Measurements from ENCODE around the gene SLC35F6.
A peak's percentile ranks its signal among the peaks of the same experiment; 100 is the strongest.
"Not testable (repeated sequence)": the region's sequence is repeated elsewhere in the genome, so short reads cannot be mapped to it uniquely, and the experiment has no call there.

Gene SLC35F6

GRCh38 chr2:26786207-26787028 lies 22.3 kb downstream of the SLC35F6 start:
- DNase-seq, result peak; percentile 3

- DNase-seq, result no peak
Observed at GRCh38 chr2:26792720-26793119, 28.6 kb downstream of the SLC35F6 start.

GRCh38 chr2:26793518-26793917 lies 29.4 kb downstream of the SLC35F6 start:
- no peak for DNase-seq

- not testable (repeated sequence) for DNase-seq
Observed at GRCh38 chr2:26795135-26795534, 31.1 kb downstream of the SLC35F6 start.

GRCh38 chr2:26801328-26801727 lies 37.2 kb downstream of the SLC35F6 start:
- no peak for DNase-seq

GRCh38 chr2:26801796-26802195 lies 37.7 kb downstream of the SLC35F6 start:
- no peak for DNase-seq

- DNase-seq, result no peak
Observed at GRCh38 chr2:26805241-26805676, 41.2 kb downstream of the SLC35F6 start.

- no peak for DNase-seq
Observed at GRCh38 chr2:26807788-26808460, 43.8 kb downstream of the SLC35F6 start.

GRCh38 chr2:26809211-26809610 lies 45.1 kb downstream of the SLC35F6 start:
- no peak for DNase-seq

GRCh38 chr2:26809876-26810577 lies 45.9 kb downstream of the SLC35F6 start:
- no peak for DNase-seq

- DNase-seq, result no peak
Observed at GRCh38 chr2:26811261-26811660, 47.2 kb downstream of the SLC35F6 start.

- no peak for DNase-seq
Observed at GRCh38 chr2:26811791-26812694, 48.0 kb downstream of the SLC35F6 start.

- DNase-seq, result no peak
Observed at GRCh38 chr2:26812731-26813130, 48.6 kb downstream of the SLC35F6 start.

- not testable (repeated sequence) for DNase-seq
Observed at GRCh38 chr2:26814072-26814765, 50.1 kb downstream of the SLC35F6 start.

- DNase-seq, result no peak
Observed at GRCh38 chr2:26816893-26817292, 52.8 kb downstream of the SLC35F6 start.

- DNase-seq, result no peak
Observed at GRCh38 chr2:26818255-26818654, 54.2 kb downstream of the SLC35F6 start.

GRCh38 chr2:26818972-26819371 lies 54.9 kb downstream of the SLC35F6 start:
- DNase-seq, result no peak

GRCh38 chr2:26820932-26821331 lies 56.8 kb downstream of the SLC35F6 start:
- no peak for DNase-seq

GRCh38 chr2:26822877-26823276 lies 58.8 kb downstream of the SLC35F6 start:
- no peak for DNase-seq
